Esophagus squamous epithelium (tissue), 5 donors: ENCODE results near the gene OR10H3. TPM values are rescaled to one million over a fixed set of nuclear protein-coding genes. Genes with fewer than 3 reads are reported as not detected.

Experiments
- DNase-seq: peaks from one replicate; lab custom pipeline; 2025; lab: John Stamatoyannopoulos, UW
- H3K27ac ChIP-seq, 4 donors: fragments of 200-600 bp; sonication (generic); one replicate each; pipeline ENCODE4 v1.5.1; 2016 to 2019; ENCODE audit warnings: mild to moderate bottlenecking in 1 of 4
- H3K27me3 ChIP-seq, 4 donors: fragments of 200-600 bp; sonication (generic); 1 replicate in 3 of 4; 2 replicates in 1 of 4; pipeline versions ENCODE4 v1.5.1 to v1.6.0; 2017 to 2021; ENCODE audit warnings: antibody characterized with exemption in 1 of 4
- H3K36me3 ChIP-seq, 3 donors: fragments of 200-600 bp; sonication (generic); one replicate each; pipeline ENCODE4 v1.5.1; 2016 to 2019
- H3K4me1 ChIP-seq, 3 donors: fragments of 200-600 bp; sonication (generic); one replicate each; pipeline ENCODE4 v1.5.1; 2017 to 2019
- H3K4me3 ChIP-seq, 4 donors: fragments of 200-600 bp; sonication (generic); 1 replicate in 3 of 4; 2 replicates in 1 of 4; pipeline ENCODE4 v1.5.1; 2016 to 2019; ENCODE audit warnings: mild to moderate bottlenecking in 2 of 4, moderate library complexity in 1 of 4
- H3K9me3 ChIP-seq, 3 donors: fragments of 200-600 bp; sonication (generic); one replicate each; pipeline ENCODE4 v1.5.1; 2016 to 2019
- POLR2A ChIP-seq, 4 donors: fragments of 450-650 bp; IDR thresholded peaks; one replicate each; pipeline ENCODE4 v1.6.1; 2017; ENCODE audit warnings: antibody characterized with exemption in 4 of 4, mild to moderate bottlenecking in 4 of 4, moderate library complexity in 3 of 4
- WGBS, 2 donors: methylation state at CpG; one replicate each; pipeline ENCODE4 v1.1.5; 2018; 5-methylcytosine and 5-hydroxymethylcytosine counted together
- intact Hi-C: fragments of 100-400 bp; cut with DNase I; formaldehyde crosslinking; loops from one replicate; pipeline ENCODE4 v1.15.0; 2022
- total RNA-seq, 4 donors: library from RNA; depleted of rRNA; stranded (reverse); fragments of >200 nt; gene quantifications; one replicate each; pipeline ENCODE4 v1.1.0, GENCODE V29; 2016
- TF ChIP-seq, protein P1 (sequence below), 6 experiments: fragments of 450-650 bp in 4 of 6; fragments of 200-600 bp in 2 of 6; sonication (generic) in 2 of 6; IDR thresholded peaks; one replicate each; pipeline ENCODE4 v1.5.1; 2016 to 2019; ENCODE audit warnings: antibody characterized with exemption in 6 of 6, mild to moderate bottlenecking in 4 of 6, moderate library complexity in 4 of 6
- donor health status: DM: yes; HTN: yes; CAD: no.

The OR10H3 gene
- total RNA-seq, 4 donors from 2014 or later, result not detected

- whole genome bisulfite sequencing, 2 donors, result 29 to 66% methylated on average over 3 of the region's 3 CpGs
- no peak for TF ChIP-seq POLR2A (IDR thresholded peaks at IDR 0.05)
- TF ChIP-seq, protein P1, sequence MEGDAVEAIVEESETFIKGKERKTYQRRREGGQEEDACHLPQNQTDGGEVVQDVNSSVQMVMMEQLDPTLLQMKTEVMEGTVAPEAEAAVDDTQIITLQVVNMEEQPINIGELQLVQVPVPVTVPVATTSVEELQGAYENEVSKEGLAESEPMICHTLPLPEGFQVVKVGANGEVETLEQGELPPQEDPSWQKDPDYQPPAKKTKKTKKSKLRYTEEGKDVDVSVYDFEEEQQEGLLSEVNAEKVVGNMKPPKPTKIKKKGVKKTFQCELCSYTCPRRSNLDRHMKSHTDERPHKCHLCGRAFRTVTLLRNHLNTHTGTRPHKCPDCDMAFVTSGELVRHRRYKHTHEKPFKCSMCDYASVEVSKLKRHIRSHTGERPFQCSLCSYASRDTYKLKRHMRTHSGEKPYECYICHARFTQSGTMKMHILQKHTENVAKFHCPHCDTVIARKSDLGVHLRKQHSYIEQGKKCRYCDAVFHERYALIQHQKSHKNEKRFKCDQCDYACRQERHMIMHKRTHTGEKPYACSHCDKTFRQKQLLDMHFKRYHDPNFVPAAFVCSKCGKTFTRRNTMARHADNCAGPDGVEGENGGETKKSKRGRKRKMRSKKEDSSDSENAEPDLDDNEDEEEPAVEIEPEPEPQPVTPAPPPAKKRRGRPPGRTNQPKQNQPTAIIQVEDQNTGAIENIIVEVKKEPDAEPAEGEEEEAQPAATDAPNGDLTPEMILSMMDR (IDR thresholded peaks at IDR 0.05), result no peak
Measured at GRCh38 chr19:15714638-15715037, 23.1 kb upstream of the OR10H3 start.

GRCh38 chr19:15715642-15716041, 22.1 kb upstream of the OR10H3 start:
- no peak for TF ChIP-seq POLR2A (IDR thresholded peaks at IDR 0.05)
- TF ChIP-seq, protein P1 (IDR thresholded peaks at IDR 0.05), result no peak
- WGBS, 2 donors, result 82 to 88% methylated on average over 1 of the region's 1 CpG
- no peak overlapping the region for H3K4me3 ChIP-seq
- H3K9me3 ChIP-seq, result no peaks in the 10 kb centered on the region
- no peak for DNase-seq
- peaks cover 0 to 34% (median 0%) of the 10 kb centered on the region in 4 donors for H3K27me3 ChIP-seq
- H3K27ac ChIP-seq, result no peak overlapping the region
- no peaks in the 10 kb centered on the region for H3K36me3 ChIP-seq
- no peaks in the 10 kb centered on the region for H3K4me1 ChIP-seq
- intact Hi-C loops, result no loop called here

More at GRCh38 chr19:15714638-15715037, 23.1 kb upstream of the OR10H3 start:
- Histone ChIP-seq H3K36me3 (no peaks in the 10 kb centered on the region), H3K9me3 (no peaks in the 10 kb centered on the region), H3K27ac (no peak overlapping the region), H3K4me3 (no peak overlapping the region), H3K4me1 (no peaks in the 10 kb centered on the region), H3K27me3 (peaks cover 0 to 24% (median 0%) of the 10 kb centered on the region in 4 donors)
- intact Hi-C loops, result no loop called here
- no peak for DNase-seq

GRCh38 chr19:15717809-15718208, 20.0 kb upstream of the OR10H3 start:
- 10 to 24% methylated on average over 2 of the region's 6 CpGs for WGBS, 2 donors

DNA sequence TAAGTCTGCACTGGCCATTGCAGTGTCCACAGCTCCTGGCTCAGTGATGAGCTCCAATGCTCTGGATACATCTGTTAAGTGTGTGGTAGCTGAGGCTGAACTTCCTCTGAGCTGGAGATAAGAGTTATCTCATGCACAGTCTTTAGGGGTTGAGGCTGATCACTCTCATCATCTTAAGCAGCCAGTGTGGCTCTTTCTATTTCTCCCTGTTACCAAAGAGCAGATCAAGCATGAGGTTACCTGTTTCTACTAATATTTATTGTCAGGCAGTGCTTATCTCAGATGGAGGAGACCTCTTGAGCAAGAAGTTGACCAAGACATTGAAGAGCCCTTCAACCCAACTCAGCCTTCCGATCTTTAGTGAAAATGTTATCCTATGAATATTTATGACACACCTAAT, 16.5 kb upstream of the OR10H3 start:
- intact Hi-C loops, result no loop called here
- H3K27me3 ChIP-seq, result peaks cover 0 to 86% (median 0%) of the 10 kb centered on the region in 4 donors
- no peak overlapping the region for H3K4me3 ChIP-seq
- no peak overlapping the region for H3K27ac ChIP-seq
- no peak for TF ChIP-seq POLR2A (IDR thresholded peaks at IDR 0.05)
- TF ChIP-seq, protein P1 (IDR thresholded peaks at IDR 0.05), result no peak
- H3K36me3 ChIP-seq, result no peaks in the 10 kb centered on the region
- H3K9me3 ChIP-seq, result no peaks in the 10 kb centered on the region
- 60 to 82% methylated on average over 1 of the region's 1 CpG for WGBS, 2 donors
- H3K4me1 ChIP-seq, result peaks cover 0 to 9% (median 0%) of the 10 kb centered on the region in 3 donors
- no peak for DNase-seq

More at GRCh38 chr19:15717809-15718208, 20.0 kb upstream of the OR10H3 start:
- Histone ChIP-seq H3K4me3 (no peak overlapping the region), H3K27me3 (peaks cover 0 to 52% (median 0%) of the 10 kb centered on the region in 4 donors), H3K27ac (no peak overlapping the region), H3K4me1 (peaks cover 0 to 2% (median 0%) of the 10 kb centered on the region in 3 donors), H3K36me3 (no peaks in the 10 kb centered on the region), H3K9me3 (no peaks in the 10 kb centered on the region)
- intact Hi-C loops, result no loop called here
- no peak for TF ChIP-seq POLR2A (IDR thresholded peaks at IDR 0.05)
- TF ChIP-seq, protein P1 (IDR thresholded peaks at IDR 0.05), result no peak
- no peak for DNase-seq

DNA sequence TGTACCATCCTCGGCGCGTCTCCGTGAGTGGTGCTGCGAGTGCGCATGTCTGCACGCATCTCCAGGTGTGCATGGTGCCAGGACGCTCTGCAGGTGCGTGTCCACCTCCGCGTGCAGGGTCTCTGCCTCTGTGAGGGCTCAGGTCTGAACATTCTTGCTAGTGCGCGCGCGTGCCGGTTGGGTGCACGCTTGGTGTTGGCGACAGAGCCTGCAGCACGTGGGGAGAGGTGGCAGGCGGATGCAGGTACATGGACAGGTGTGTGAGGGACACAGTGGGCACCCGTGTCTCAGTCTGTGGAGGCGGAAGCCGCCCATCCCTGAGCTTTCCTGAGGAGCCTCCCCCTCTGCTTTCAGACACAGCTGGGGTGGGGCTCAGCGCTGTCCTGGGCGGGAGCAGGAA, 14.8 kb upstream of the OR10H3 start:
- Histone ChIP-seq H3K36me3 (no peaks in the 10 kb centered on the region), H3K4me1 (peaks cover 0 to 9% (median 0%) of the 10 kb centered on the region in 3 donors), H3K4me3 (no peak overlapping the region), H3K27me3 (peaks cover 0 to 89% (median 0%) of the 10 kb centered on the region in 4 donors), H3K9me3 (no peaks in the 10 kb centered on the region), H3K27ac (no peak overlapping the region)
- DNase-seq, result no peak
- 31 to 44% methylated on average over 4 to 8 of the region's 25 CpGs for WGBS, 2 donors
- intact Hi-C loops, result no loop called here
- TF ChIP-seq, protein P1 (IDR thresholded peaks at IDR 0.05), result no peak
- no peak for TF ChIP-seq POLR2A (IDR thresholded peaks at IDR 0.05)
